Measurements from ENCODE around the gene PYGO2.
"Not testable (repeated sequence)": the region's sequence is repeated elsewhere in the genome, so short reads cannot be mapped to it uniquely, and the experiment has no call there.

Gene PYGO2

GRCh38 chr1:154999571-155000410 lies 38.2 kb upstream of the PYGO2 start:
- no peak for DNase-seq

- peak; percentile 28 to 77 for DNase-seq
Observed at GRCh38 chr1:154998818-154999570, 37.4 kb upstream of the PYGO2 start.

- DNase-seq = no peak
Observed at GRCh38 chr1:154998201-154998780, 36.7 kb upstream of the PYGO2 start.

GRCh38 chr1:154996966-154997701 lies 35.6 kb upstream of the PYGO2 start:
- peak in 1 of 2 donors; percentile 28 for DNase-seq

- peak in 1 of 2 donors; percentile 31 for DNase-seq
Observed at GRCh38 chr1:154995301-154995983, 33.9 kb upstream of the PYGO2 start.

- no peak for DNase-seq
Observed at GRCh38 chr1:154994591-154994990, 33.0 kb upstream of the PYGO2 start.

- no peak for DNase-seq
Observed at GRCh38 chr1:154994269-154994587, 32.6 kb upstream of the PYGO2 start.

GRCh38 chr1:154993572-154994268 lies 32.1 kb upstream of the PYGO2 start, which contains the start of gene LENEP:
LENEP (plus strand) TSS chr1:154993586; CDS start chr1:154993608, 22 bp downstream.
- DNase-seq = no peak

- no peak for DNase-seq
Observed at GRCh38 chr1:154992721-154993571, 31.4 kb upstream of the PYGO2 start.

GRCh38 chr1:154990276-154990675 lies 28.7 kb upstream of the PYGO2 start:
- DNase-seq = no peak

GRCh38 chr1:154989195-154989860 lies 27.7 kb upstream of the PYGO2 start:
- DNase-seq = no peak

GRCh38 chr1:154988058-154988954 lies 26.7 kb upstream of the PYGO2 start:
- DNase-seq = no peak

- no peak for DNase-seq
Observed at GRCh38 chr1:154987326-154987725, 25.7 kb upstream of the PYGO2 start.

GRCh38 chr1:154986736-154987135 lies 25.2 kb upstream of the PYGO2 start:
- not testable (repeated sequence) for DNase-seq

GRCh38 chr1:154983776-154984466 lies 22.3 kb upstream of the PYGO2 start:
- DNase-seq = no peak

- DNase-seq = peak; percentile 66 to 99
Observed at GRCh38 chr1:154982897-154983648, 21.5 kb upstream of the PYGO2 start, which contains the start of gene FLAD1. FLAD1 (plus strand) TSS chr1:154983344; CDS start chr1:154983695, 351 bp downstream.

- no peak for DNase-seq
Observed at GRCh38 chr1:154982341-154982740, 20.8 kb upstream of the PYGO2 start.

GRCh38 chr1:154978360-154978759 lies 16.8 kb upstream of the PYGO2 start:
- DNase-seq = no peak

Measured in bone marrow (tissue), 2 donors.